Measurements from ENCODE around the gene LPIN1.

- no peak for TF ChIP-seq CTCF (IDR thresholded peaks at IDR 0.05; ENCODE audit: insufficient read depth, low read depth, low read length)
- no peak for TF ChIP-seq EZH2 (IDR thresholded peaks at IDR 0.05; ENCODE audit: insufficient read depth, low read length)
These were observed 14.8 kb downstream of the LPIN1 start for GRCh38 chr2:11761259-11761658.
